ENCODE measurements around the gene SMAD6.
"Not testable (repeated sequence)": the region's sequence is repeated elsewhere in the genome, so short reads cannot be mapped to it uniquely, and the experiment has no call there.

DNA sequence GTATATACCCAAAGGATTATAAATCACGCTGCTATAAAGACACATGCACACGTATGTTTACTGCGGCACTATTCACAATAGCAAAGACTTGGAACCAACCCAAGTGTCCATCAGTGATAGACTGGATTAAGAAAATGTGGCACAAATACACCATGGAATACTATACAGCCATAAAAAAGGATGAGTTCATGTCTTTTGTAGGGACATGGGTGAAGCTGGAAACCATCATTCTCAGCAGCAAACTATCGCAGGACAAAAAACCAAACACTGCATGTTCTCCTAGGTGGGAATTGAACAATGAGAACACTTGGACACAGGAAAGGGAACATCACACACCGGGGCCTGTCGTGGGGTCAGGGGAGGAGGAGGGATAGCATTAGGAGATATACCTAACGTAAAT, 11.1 kb upstream of the SMAD6 start:
- TF ChIP-seq, protein P1, sequence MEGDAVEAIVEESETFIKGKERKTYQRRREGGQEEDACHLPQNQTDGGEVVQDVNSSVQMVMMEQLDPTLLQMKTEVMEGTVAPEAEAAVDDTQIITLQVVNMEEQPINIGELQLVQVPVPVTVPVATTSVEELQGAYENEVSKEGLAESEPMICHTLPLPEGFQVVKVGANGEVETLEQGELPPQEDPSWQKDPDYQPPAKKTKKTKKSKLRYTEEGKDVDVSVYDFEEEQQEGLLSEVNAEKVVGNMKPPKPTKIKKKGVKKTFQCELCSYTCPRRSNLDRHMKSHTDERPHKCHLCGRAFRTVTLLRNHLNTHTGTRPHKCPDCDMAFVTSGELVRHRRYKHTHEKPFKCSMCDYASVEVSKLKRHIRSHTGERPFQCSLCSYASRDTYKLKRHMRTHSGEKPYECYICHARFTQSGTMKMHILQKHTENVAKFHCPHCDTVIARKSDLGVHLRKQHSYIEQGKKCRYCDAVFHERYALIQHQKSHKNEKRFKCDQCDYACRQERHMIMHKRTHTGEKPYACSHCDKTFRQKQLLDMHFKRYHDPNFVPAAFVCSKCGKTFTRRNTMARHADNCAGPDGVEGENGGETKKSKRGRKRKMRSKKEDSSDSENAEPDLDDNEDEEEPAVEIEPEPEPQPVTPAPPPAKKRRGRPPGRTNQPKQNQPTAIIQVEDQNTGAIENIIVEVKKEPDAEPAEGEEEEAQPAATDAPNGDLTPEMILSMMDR (IDR thresholded peaks at IDR 0.05): not testable (repeated sequence)
- TF ChIP-seq POLR2A (IDR thresholded peaks at IDR 0.05; ENCODE audit: low read depth); EP300 (IDR thresholded peaks at IDR 0.05): not testable (repeated sequence)
